ENCODE data around the gene MRNIP. TPM values are rescaled to one million over a fixed set of nuclear protein-coding genes. Genes with fewer than 3 reads are reported as not detected.

Gene MRNIP
- total RNA-seq, 1 experiment from 2014 or later = 31.1 TPM

DNA sequence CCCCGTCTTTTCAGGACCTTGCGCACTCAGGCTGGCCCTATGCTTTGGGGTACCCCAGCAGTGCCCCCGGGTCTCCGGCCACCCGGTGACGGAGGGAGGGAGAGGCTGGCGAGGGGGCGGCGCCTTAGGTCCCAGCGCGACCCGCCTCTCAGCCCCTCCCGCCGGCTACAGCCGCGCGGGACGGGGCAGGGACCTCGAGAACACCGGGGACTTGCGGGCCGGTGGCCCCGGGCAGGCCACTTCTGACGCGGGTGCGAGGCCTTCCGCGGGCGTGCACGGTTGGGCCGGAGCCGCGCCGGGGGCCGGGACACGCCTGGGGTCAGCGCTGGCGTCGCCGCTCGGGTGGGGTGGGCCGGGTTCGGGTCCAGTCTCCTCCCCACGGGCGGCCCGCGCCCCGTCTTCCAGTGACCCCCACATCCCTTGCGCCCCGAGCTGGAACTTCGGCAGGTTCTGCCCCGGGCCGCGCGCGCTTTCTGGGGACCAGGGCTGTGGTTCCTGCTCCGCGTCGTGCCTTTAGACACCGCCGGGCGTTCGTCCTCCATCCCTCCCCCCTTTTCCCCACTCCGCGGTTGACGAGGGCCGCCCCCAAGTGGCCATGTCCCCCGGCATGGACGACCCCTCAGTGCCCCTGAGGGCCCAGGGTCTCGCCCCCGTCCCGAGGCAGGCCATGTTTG, 41.7 kb downstream of the MRNIP start:
- H3K23ac ChIP-seq (ENCODE audit: insufficient read length, low read depth, low read length) = no peak overlapping the region
- H3K14ac ChIP-seq (ENCODE audit: insufficient read depth, low read length) = peak overlapping the region; percentile 27; the same call in 1 of the 2 replicates
- DNase-seq = no peak
- peaks cover 36% of the 10 kb centered on the region in 2 experiments for H3K4me1 Mint-ChIP-seq
- WGBS (ENCODE audit: extremely low coverage, insufficient read length, low lambda C conversion rate) = no CpG with 5 or more reads among the region's 72 CpGs
- H3K27ac ChIP-seq (ENCODE audit: insufficient read length, low read depth, low read length) = no peak overlapping the region
- H3K56ac ChIP-seq (ENCODE audit: insufficient read length, low read depth, low read length) = no peak overlapping the region
- peaks cover 13% of the 10 kb centered on the region for H3K27me3 Mint-ChIP-seq (ENCODE audit: low read depth)
- no peak overlapping the region for H2BK5ac ChIP-seq (ENCODE audit: insufficient read length, low read length)
- H3K18ac ChIP-seq (ENCODE audit: insufficient read length, low read depth, low read length) = no peak overlapping the region
- H2AK5ac ChIP-seq (ENCODE audit: insufficient read length, low read length) = no peak overlapping the region
- TF ChIP-seq CTCF (conservative IDR thresholded peaks at IDR 0.05) = no peak
- no peak overlapping the region for H2AFZ ChIP-seq (ENCODE audit: low read length)
- H3K27ac Mint-ChIP-seq = no peak overlapping the region
- no peak overlapping the region for H4K8ac ChIP-seq (replicated peaks; ENCODE audit: insufficient read length, low read depth, low read length)
- H3K79me1 ChIP-seq (ENCODE audit: insufficient read depth, low read depth, low read length, poor library complexity, severe bottlenecking) = peaks cover 1% of the 10 kb centered on the region
- H2BK20ac ChIP-seq (ENCODE audit: low read depth, low read length, poor library complexity, severe bottlenecking) = no peak overlapping the region
- no peaks in the 10 kb centered on the region for H3K27me3 ChIP-seq (ENCODE audit: insufficient read depth, low read length)
- peaks cover 2% of the 10 kb centered on the region; the same call in 1 of the 2 replicates for H3K79me2 ChIP-seq (ENCODE audit: insufficient read depth, low read length)
- H4K20me1 ChIP-seq (ENCODE audit: control insufficient read depth, insufficient read depth, insufficient read length) = no peaks in the 10 kb centered on the region
- H4K91ac ChIP-seq (ENCODE audit: insufficient read length, low read depth, low read length) = no peak overlapping the region
- H3K4me1 ChIP-seq (ENCODE audit: insufficient read depth, low read length) = no peaks in the 10 kb centered on the region; the same call in 1 of the 2 replicates
- no peak overlapping the region for H3K9ac ChIP-seq (ENCODE audit: extremely low read depth, insufficient read length, low read length)
- H3K4me3 Mint-ChIP-seq = peak overlapping the region; percentile 46 to 77
- no peak overlapping the region for H2BK120ac ChIP-seq (ENCODE audit: low read depth, low read length, poor library complexity, severe bottlenecking)
- peaks cover 16% of the 10 kb centered on the region for H3K23me2 ChIP-seq (ENCODE audit: insufficient read length, low read depth, low read length, poor library complexity, severe bottlenecking)
- H3K36me3 Mint-ChIP-seq (ENCODE audit: insufficient read depth in 1 of 3, low read depth in 3 of 3) = peaks cover 5 to 29% (median 17%) of the 10 kb centered on the region in 3 experiments
- no peak overlapping the region for H3K4ac ChIP-seq (ENCODE audit: low read depth, low read length)
- no peaks in the 10 kb centered on the region; a peak in 2 of 5 replicates for H3K9me3 Mint-ChIP-seq
- H4K5ac ChIP-seq (ENCODE audit: insufficient read length, low read depth, low read length) = no peak overlapping the region
- H3T11ph ChIP-seq (ENCODE audit: low read length) = no peak overlapping the region
- H3K9me3 ChIP-seq (ENCODE audit: control insufficient read depth, low read depth, low read length) = no peaks in the 10 kb centered on the region
- peak overlapping the region; percentile 19 for H3K4me2 ChIP-seq (ENCODE audit: insufficient read depth, insufficient read length, low read length)
- no peak overlapping the region for H2BK15ac ChIP-seq (ENCODE audit: low read depth, low read length)
- no peak overlapping the region for H2BK12ac ChIP-seq (ENCODE audit: insufficient read length, low read depth, low read length)

Data from H9 (cell line).